A673 (cell line): ENCODE results near the gene HPX. TPM values are rescaled to one million over a fixed set of nuclear protein-coding genes. Genes with fewer than 3 reads are reported as not detected.

Experiments
- BruUV-seq: library from RNA; stranded (reverse); fragments of 400-500 nt; replicated peaks from 2 replicates; lab custom pipeline; 2021; lab: Mats Ljungman, UMichigan
- CTCF ChIA-PET: fragments of 300-600 bp; sonication (Branson Sonifier 250); formaldehyde crosslinking; loops from one replicate; lab custom pipeline; 2022; ENCODE audit warnings: antibody characterized with exemption; lab: Charles Lee
- POLR2A ChIA-PET: fragments of 300-600 bp; sonication (Branson Sonifier 250); formaldehyde crosslinking; loops from one replicate; lab custom pipeline; 2022; ENCODE audit warnings: antibody characterized with exemption; ENCODE audit not compliant: low non-redundant PET; lab: Charles Lee
- DNase-seq: peaks from one replicate; pipeline ENCODE4 v3.0.0-alpha.2; 2015; ENCODE audit warnings: low spot score
- H3K27ac ChIP-seq: fragments of 200-600 bp; sonication (generic); 2 replicates; pipeline ENCODE4 v1.5.1; 2016; ENCODE audit warnings: mixed run types, low read depth, mild to moderate bottlenecking, mixed read lengths, antibody characterized with exemption, low read length; ENCODE audit not compliant: poor library complexity, severe bottlenecking
- H3K27me3 ChIP-seq: fragments of 200-600 bp; sonication (generic); replicated peaks from 2 replicates; pipeline ENCODE4 v1.6.1; 2017; ENCODE audit warnings: mixed run types, low read depth, mild to moderate bottlenecking, mixed read lengths, antibody characterized with exemption, low read length; ENCODE audit not compliant: insufficient read depth, poor library complexity
- H3K36me3 ChIP-seq: fragments of 200-600 bp; sonication (generic); 2 replicates; pipeline ENCODE4 v1.6.1; 2016; ENCODE audit warnings: mixed run types, mild to moderate bottlenecking, mixed read lengths, antibody characterized with exemption, low read length; ENCODE audit not compliant: insufficient read depth, poor library complexity, severe bottlenecking
- H3K4me1 ChIP-seq: fragments of 200-600 bp; sonication (generic); 2 replicates; pipeline ENCODE4 v1.6.1; 2017; ENCODE audit warnings: mixed run types, mild to moderate bottlenecking, mixed read lengths, antibody characterized with exemption, low read length; ENCODE audit not compliant: insufficient read depth, poor library complexity, severe bottlenecking
- H3K4me3 ChIP-seq: fragments of 200-600 bp; sonication (generic); 2 replicates; pipeline ENCODE4 v1.5.1; 2016; ENCODE audit warnings: low read depth, mixed run types, mild to moderate bottlenecking, mixed read lengths, low read length; ENCODE audit not compliant: poor library complexity, severe bottlenecking
- H3K9me3 ChIP-seq: fragments of 200-600 bp; sonication (generic); 2 replicates; pipeline ENCODE4 v1.6.1; 2016; ENCODE audit warnings: mixed run types, low read depth, mild to moderate bottlenecking, mixed read lengths, antibody characterized with exemption, low read length; ENCODE audit not compliant: poor library complexity, severe bottlenecking
- EZH2 ChIP-seq: fragments of 200-600 bp; sonication (generic); IDR thresholded peaks from 2 replicates; pipeline ENCODE4 v1.6.1; 2017; ENCODE audit warnings: borderline replicate concordance, low read depth, mild to moderate bottlenecking, mixed read lengths, antibody characterized with exemption, low read length; ENCODE audit not compliant: poor library complexity, severe bottlenecking
- intact Hi-C: fragments of 100-400 bp; cut with micrococcal nuclease; formaldehyde crosslinking; loops from one replicate; pipeline ENCODE4 v1.10.0; 2022; ENCODE audit not compliant: unreplicated experiment
- total RNA-seq: library from RNA; stranded (reverse); gene quantifications from 2 replicates; pipeline ENCODE4 v1.2.3, GENCODE V29; 2021
- TF ChIP-seq, protein P1 (sequence below): fragments of 300-800, 200-600 bp; sonication (generic); conservative IDR thresholded peaks from 2 replicates; pipeline ENCODE4 v1.5.1; 2017; ENCODE audit warnings: low read depth, mild to moderate bottlenecking, antibody characterized with exemption, low read length, moderate library complexity, mixed read lengths

Gene HPX
- total RNA-seq, 1 experiment from 2014 or later, result 4.5 TPM

DNA sequence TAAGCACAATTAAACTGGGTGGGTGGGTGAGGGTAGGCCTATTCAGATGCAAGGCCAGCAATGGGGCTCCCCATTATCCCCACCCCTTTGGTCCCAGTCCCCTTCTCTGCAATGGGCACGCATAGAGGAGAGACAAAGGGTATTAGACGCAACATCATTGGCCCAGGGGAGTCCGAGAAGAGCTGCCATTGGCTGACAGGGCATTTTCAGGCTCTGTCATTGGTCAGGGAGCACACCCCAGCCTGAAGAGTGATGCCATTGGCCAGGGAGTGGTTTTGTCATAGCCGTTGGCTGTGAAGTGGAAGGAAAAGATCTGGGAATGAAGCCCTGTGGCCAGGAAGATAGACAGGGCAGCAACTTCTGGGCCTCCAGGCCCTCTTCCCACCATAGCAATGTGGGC, 35.8 kb upstream of the HPX start:
- BruUV-seq, result no TSS peak
- H3K9me3 ChIP-seq, result no peaks in the 10 kb centered on the region
- peaks cover 31% of the 10 kb centered on the region for H3K36me3 ChIP-seq
- H3K4me1 ChIP-seq, result peaks cover 7% of the 10 kb centered on the region
- POLR2A ChIA-PET, result no interaction called here
- intact Hi-C loops, result no loop called here
- H3K27ac ChIP-seq, result no peak overlapping the region
- no peak overlapping the region for H3K4me3 ChIP-seq
- CTCF ChIA-PET, result no interaction called here
- no peaks in the 10 kb centered on the region for H3K27me3 ChIP-seq
- no peak for TF ChIP-seq EZH2
- TF ChIP-seq, protein P1, sequence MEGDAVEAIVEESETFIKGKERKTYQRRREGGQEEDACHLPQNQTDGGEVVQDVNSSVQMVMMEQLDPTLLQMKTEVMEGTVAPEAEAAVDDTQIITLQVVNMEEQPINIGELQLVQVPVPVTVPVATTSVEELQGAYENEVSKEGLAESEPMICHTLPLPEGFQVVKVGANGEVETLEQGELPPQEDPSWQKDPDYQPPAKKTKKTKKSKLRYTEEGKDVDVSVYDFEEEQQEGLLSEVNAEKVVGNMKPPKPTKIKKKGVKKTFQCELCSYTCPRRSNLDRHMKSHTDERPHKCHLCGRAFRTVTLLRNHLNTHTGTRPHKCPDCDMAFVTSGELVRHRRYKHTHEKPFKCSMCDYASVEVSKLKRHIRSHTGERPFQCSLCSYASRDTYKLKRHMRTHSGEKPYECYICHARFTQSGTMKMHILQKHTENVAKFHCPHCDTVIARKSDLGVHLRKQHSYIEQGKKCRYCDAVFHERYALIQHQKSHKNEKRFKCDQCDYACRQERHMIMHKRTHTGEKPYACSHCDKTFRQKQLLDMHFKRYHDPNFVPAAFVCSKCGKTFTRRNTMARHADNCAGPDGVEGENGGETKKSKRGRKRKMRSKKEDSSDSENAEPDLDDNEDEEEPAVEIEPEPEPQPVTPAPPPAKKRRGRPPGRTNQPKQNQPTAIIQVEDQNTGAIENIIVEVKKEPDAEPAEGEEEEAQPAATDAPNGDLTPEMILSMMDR, result no peak
- DNase-seq, result no peak

DNA sequence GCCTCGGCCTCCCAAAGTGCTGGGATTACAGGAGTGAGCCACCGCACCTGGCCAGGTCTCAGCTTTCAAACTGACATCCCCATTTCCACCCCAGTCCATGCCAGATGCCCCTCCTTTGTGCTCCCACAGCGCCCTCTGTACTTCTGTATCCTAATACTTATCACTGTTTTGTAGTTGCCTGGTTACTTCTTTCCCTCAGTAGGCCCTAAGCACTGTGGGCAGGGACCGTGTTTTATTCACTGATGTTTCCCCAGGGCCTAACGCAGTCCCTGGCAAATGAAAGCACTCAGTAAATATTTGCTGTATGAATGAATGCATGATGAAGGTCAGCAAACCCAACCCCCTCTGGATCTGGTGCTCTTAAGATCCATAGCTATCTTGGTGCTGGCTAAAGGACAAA, 35.1 kb upstream of the HPX start:
- Histone ChIP-seq H3K4me1 (peaks cover 13% of the 10 kb centered on the region), H3K4me3 (no peak overlapping the region), H3K27me3 (no peaks in the 10 kb centered on the region), H3K9me3 (no peaks in the 10 kb centered on the region), H3K36me3 (peaks cover 31% of the 10 kb centered on the region), H3K27ac (no peak overlapping the region)
- no peak for DNase-seq
- BruUV-seq, result no TSS peak
- ChIA-PET POLR2A (no interaction called here), CTCF (interaction anchor here (0.6 kb wide), 1 partner anchor 90 kb away, joined by 3 read pairs; no protein-coding TSS in a partner anchor)
- intact Hi-C loops, result no loop called here
- TF ChIP-seq EZH2, result no peak
- TF ChIP-seq, protein P1, result no peak

GRCh38 chr11:6474806-6475500, 34.2 kb upstream of the HPX start:
- no peak overlapping the region for H3K4me3 ChIP-seq
- DNase-seq, result no peak
- intact Hi-C loops, result no loop called here
- TF ChIP-seq, protein P1, result no peak
- no peak for TF ChIP-seq EZH2
- no peaks in the 10 kb centered on the region for H3K9me3 ChIP-seq
- H3K36me3 ChIP-seq, result peaks cover 30% of the 10 kb centered on the region
- peak overlapping the region; percentile 13 for H3K27ac ChIP-seq
- ChIA-PET CTCF (interaction anchor here (0.7 to 2.4 kb wide), 2 partner anchors 96 to 772 kb away, joined by 3 to 5 read pairs; no protein-coding TSS in a partner anchor), POLR2A (interaction anchor here (1.2 kb wide), 1 partner anchor 85 kb away, joined by 12 read pairs; the partner anchor contains the start of gene SMPD1)
- BruUV-seq, result no TSS peak
- H3K27me3 ChIP-seq, result no peaks in the 10 kb centered on the region
- H3K4me1 ChIP-seq, result peaks cover 13% of the 10 kb centered on the region
